Transverse colon (tissue), 4 donors: ENCODE measurements around the gene CEACAM16.

Experiments used
- CTCF ChIP-seq, 5 experiments: fragments of 200-600 bp in 3 of 5; fragments of 450-650 bp in 2 of 5; sonication (generic) in 3 of 5; IDR thresholded peaks; 1 replicate in 2 of 5; 2 replicates in 3 of 5; pipeline ENCODE4 v1.5.1; 2016 to 2017; ENCODE audit warnings: antibody characterized with exemption in 5 of 5, inconsistent platforms in 3 of 5, mild to moderate bottlenecking in 2 of 5, moderate library complexity in 1 of 5
- EP300 ChIP-seq: sonication (generic); formaldehyde crosslinking; IDR thresholded peaks from one replicate; pipeline ENCODE4 v1.6.1; 2017; ENCODE audit warnings: antibody characterized with exemption, low read depth
- POLR2A ChIP-seq: fragments of 450-650 bp; IDR thresholded peaks from one replicate; pipeline ENCODE4 v1.6.1; 2016; ENCODE audit warnings: antibody characterized with exemption, mild to moderate bottlenecking, moderate library complexity
- POLR2AphosphoS5 ChIP-seq, 3 donors: sonication (generic); formaldehyde crosslinking; IDR thresholded peaks; one replicate each; pipeline ENCODE4 v1.6.1; 2016; ENCODE audit warnings: antibody characterized with exemption in 3 of 3

DNA sequence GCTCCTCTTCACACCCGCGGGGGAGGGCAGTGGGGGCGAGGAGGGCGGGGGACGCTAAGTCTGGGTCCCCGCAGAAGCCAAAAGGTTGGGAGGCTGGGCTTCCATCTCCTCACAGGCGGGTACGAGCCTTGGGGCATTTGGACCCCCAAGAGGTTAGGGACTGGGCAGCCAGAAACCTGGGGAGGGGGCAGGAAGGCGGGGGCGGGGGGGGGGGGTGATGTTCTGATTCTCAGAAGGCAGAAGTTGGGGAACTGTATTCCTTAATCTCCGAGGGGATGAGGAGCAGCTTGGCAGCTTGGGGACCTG lies 54.6 kb downstream of the CEACAM16 start:
- TF ChIP-seq CTCF (IDR thresholded peaks at IDR 0.05), result no peak
- TF ChIP-seq EP300, result no peak
- no peak for TF ChIP-seq POLR2AphosphoS5 (IDR thresholded peaks at IDR 0.05)
- no peak for TF ChIP-seq POLR2A
